HCT116 (cell line): ENCODE results near the gene SLC25A47. TPM values are rescaled to one million over a fixed set of nuclear protein-coding genes. Genes with fewer than 3 reads are reported as not detected.

Experiments used
- ATAC-seq: fragments of 200-7000 bp; cut with Tn5 transposase; 2 replicates; pipeline ENCODE4 v1.9.1; 2020; ENCODE audit warnings: mild to moderate bottlenecking, moderate library complexity
- BruUV-seq: library from RNA; stranded (reverse); fragments of 400-500 nt; replicated peaks from 2 replicates; lab custom pipeline; 2021; lab: Mats Ljungman, UMichigan
- CTCF ChIA-PET: fragments of 300-600 bp; sonication (Branson Sonifier 250); formaldehyde crosslinking; loops from one replicate; lab custom pipeline; 2021; ENCODE audit warnings: antibody characterized with exemption; lab: Charles Lee
- POLR2A ChIA-PET: fragments of 300-600, 350-600 bp; sonication (Branson Sonifier 250); formaldehyde crosslinking; loops from one replicate; lab custom pipeline; 2021; ENCODE audit warnings: antibody characterized with exemption; lab: Charles Lee
- RAD21 ChIA-PET, 2 experiments: fragments of 300-600 bp; sonication (Branson Sonifier 250); formaldehyde crosslinking; loops; one replicate each; lab custom pipeline; 2023; ENCODE audit warnings: low total read pairs in 2 of 2; ENCODE audit not compliant: uncharacterized antibody in 2 of 2, unreplicated experiment in 2 of 2, low non-redundant PET in 1 of 2; lab: Charles Lee
- DNase-seq: peaks from one replicate; pipeline ENCODE4 v3.0.0-alpha.2; 2010; ENCODE audit warnings: low read depth, low spot score
- H2AFZ ChIP-seq: fragments of 200-600 bp; shearing (Covaris generic), sonication (generic); 2 replicates; pipeline ENCODE4 v1.6.1; 2017; ENCODE audit warnings: low read depth, mixed run types, mixed read lengths, antibody characterized with exemption, low read length; ENCODE audit not compliant: poor library complexity, severe bottlenecking
- H3K27ac ChIP-seq: 2 replicates; pipeline ENCODE4 v1.5.1; 2012; ENCODE audit warnings: low read depth, low read length
- H3K27me3 ChIP-seq: fragments of 200-600 bp; sonication (generic); 2 replicates; pipeline ENCODE4 v1.6.1; 2016; ENCODE audit warnings: mixed run types, low read length, mixed read lengths; ENCODE audit not compliant: insufficient read depth
- H3K36me3 ChIP-seq, 2 experiments: fragments of 200-500 bp in 1 of 2; fragments of 200-600 bp in 1 of 2; sonication (Bioruptor generic) in 1 of 2; sonication (generic) in 1 of 2; 2 replicates each; pipeline versions ENCODE4 v1.5.1 to v1.6.1; 2014 to 2016; ENCODE audit warnings: low read length in 2 of 2, inconsistent platforms in 1 of 2, mixed read lengths in 1 of 2, mixed run types in 1 of 2; ENCODE audit not compliant: insufficient read depth in 2 of 2, control insufficient read depth in 1 of 2
- H3K4me1 ChIP-seq, 2 experiments: fragments of 200-600 bp in 1 of 2; sonication (generic) in 1 of 2; 2 replicates each; pipeline versions ENCODE4 v1.5.1 to v1.6.1; 2012 to 2017; ENCODE audit warnings: low read length in 2 of 2, inconsistent platforms in 1 of 2, mild to moderate bottlenecking in 1 of 2, mixed read lengths in 1 of 2, mixed run types in 1 of 2, moderate library complexity in 1 of 2; ENCODE audit not compliant: insufficient read depth in 2 of 2, control insufficient read depth in 1 of 2
- H3K4me2 ChIP-seq: fragments of 200-600 bp; sonication (generic); 2 replicates; pipeline ENCODE4 v1.6.1; 2017; ENCODE audit warnings: mixed run types, low read length, mixed read lengths
- H3K4me3 ChIP-seq, 2 experiments: fragments of 200-600 bp in 1 of 2; sonication (generic) in 1 of 2; replicated peaks in 1 of 2; 2 replicates each; pipeline ENCODE4 v1.5.1; 2011 to 2016; ENCODE audit warnings: low read length in 2 of 2, control low read depth in 1 of 2, low read depth in 1 of 2, mild to moderate bottlenecking in 1 of 2, mixed read lengths in 1 of 2, mixed run types in 1 of 2
- H3K79me2 ChIP-seq: fragments of 200-600 bp; sonication (generic); 2 replicates; pipeline ENCODE4 v1.6.1; 2017; ENCODE audit warnings: mild to moderate bottlenecking, mixed run types, low read length, moderate library complexity, mixed read lengths; ENCODE audit not compliant: insufficient read depth
- H3K9ac ChIP-seq: fragments of 200-600 bp; sonication (generic); 2 replicates; pipeline ENCODE4 v1.6.1; 2016; ENCODE audit warnings: low read length, mixed read lengths
- H3K9me2 ChIP-seq: fragments of 200-600 bp; sonication (generic), shearing (Covaris generic); 2 replicates; pipeline ENCODE4 v1.6.1; 2017; ENCODE audit warnings: mixed run types, mild to moderate bottlenecking, moderate library complexity; ENCODE audit not compliant: insufficient read depth
- H3K9me3 ChIP-seq, 2 experiments: fragments of 200-500 bp in 1 of 2; fragments of 200-600 bp in 1 of 2; sonication (Bioruptor generic) in 1 of 2; sonication (generic) in 1 of 2; 2 replicates each; pipeline ENCODE4 v1.6.1; 2014 to 2017; ENCODE audit warnings: low read length in 2 of 2, mixed read lengths in 2 of 2, inconsistent platforms in 1 of 2, low read depth in 1 of 2, mild to moderate bottlenecking in 1 of 2, mixed run types in 1 of 2, moderate library complexity in 1 of 2; ENCODE audit not compliant: control insufficient read depth in 1 of 2, insufficient read depth in 1 of 2
- H4K20me1 ChIP-seq: fragments of 200-600 bp; sonication (generic), shearing (Covaris generic); 2 replicates; pipeline ENCODE4 v1.6.1; 2017; ENCODE audit warnings: mixed run types, mild to moderate bottlenecking, moderate library complexity; ENCODE audit not compliant: insufficient read depth
- CBX3 ChIP-seq: IDR thresholded peaks from 2 replicates; pipeline ENCODE4 v1.6.1; 2012; ENCODE audit warnings: low read depth
- CEBPB ChIP-seq: IDR thresholded peaks from 2 replicates; pipeline ENCODE4 v1.6.1; 2012; ENCODE audit warnings: low read depth
- EGR1 ChIP-seq: IDR thresholded peaks from 2 replicates; pipeline ENCODE4 v1.6.1; 2012; ENCODE audit warnings: low read depth
- ELF1 ChIP-seq: IDR thresholded peaks from 2 replicates; pipeline ENCODE4 v1.6.1; 2012; ENCODE audit warnings: low read depth, borderline replicate concordance
- EZH2 ChIP-seq: fragments of 200-600 bp; sonication (generic); IDR thresholded peaks from 2 replicates; pipeline ENCODE4 v1.6.1; 2017; ENCODE audit warnings: antibody characterized with exemption, mixed run types
- EZH2phosphoT487 ChIP-seq: fragments of 200-600 bp; IDR thresholded peaks from 2 replicates; pipeline ENCODE4 v1.6.1; 2018; ENCODE audit warnings: antibody characterized with exemption, borderline replicate concordance
- POLR2A ChIP-seq: IDR thresholded peaks from 2 replicates; pipeline ENCODE4 v1.7.0; 2011; ENCODE audit warnings: borderline replicate concordance; ENCODE audit not compliant: insufficient read depth, insufficient read length; ENCODE audit errors: extremely low read depth
- POLR2AphosphoS5 ChIP-seq: IDR thresholded peaks from 2 replicates; pipeline ENCODE4 v1.6.1; 2011; ENCODE audit warnings: mild to moderate bottlenecking, low read depth, low read length, moderate library complexity
- RAD21 ChIP-seq: IDR thresholded peaks from 2 replicates; pipeline ENCODE4 v1.6.1; 2012; ENCODE audit warnings: low read depth, mild to moderate bottlenecking
- SRF ChIP-seq: IDR thresholded peaks from 2 replicates; pipeline ENCODE4 v1.6.1; 2012; ENCODE audit warnings: low read depth
- ZNF274 ChIP-seq: fragments of 200-500 bp; sonication (Bioruptor generic); IDR thresholded peaks from 2 replicates; pipeline ENCODE4 v1.6.1; 2014; ENCODE audit warnings: mild to moderate bottlenecking, low read depth, low read length, inconsistent platforms
- intact Hi-C: fragments of 100-400 bp; cut with micrococcal nuclease; formaldehyde crosslinking; loops from 2 replicates; pipeline ENCODE4 v1.10.0; 2022
- total RNA-seq: library from RNA; stranded (reverse); gene quantifications from one replicate; pipeline ENCODE4 v1.2.1, GENCODE V29; 2021; ENCODE audit not compliant: unreplicated experiment
- TF ChIP-seq, protein P1 (sequence below), 3 experiments: fragments of 200-600 bp in 1 of 3; sonication (generic) in 1 of 3; IDR thresholded peaks in 2 of 3; conservative IDR thresholded peaks in 1 of 3; 2 replicates each; pipeline ENCODE4 v1.5.1; 2012 to 2017; ENCODE audit warnings: low read depth in 2 of 3, low read length in 2 of 3, antibody characterized with exemption in 1 of 3, borderline replicate concordance in 1 of 3, control low read depth in 1 of 3, mild to moderate bottlenecking in 1 of 3, mixed read lengths in 1 of 3, mixed run types in 1 of 3, moderate library complexity in 1 of 3; ENCODE audit not compliant: insufficient read depth in 1 of 3
- TF ChIP-seq, protein P2 (sequence below): IDR thresholded peaks from 2 replicates; pipeline ENCODE4 v1.6.1; 2012; ENCODE audit warnings: low read depth

The SLC25A47 gene
- total RNA-seq, 1 experiment from 2014 or later: 0.17 TPM

DNA sequence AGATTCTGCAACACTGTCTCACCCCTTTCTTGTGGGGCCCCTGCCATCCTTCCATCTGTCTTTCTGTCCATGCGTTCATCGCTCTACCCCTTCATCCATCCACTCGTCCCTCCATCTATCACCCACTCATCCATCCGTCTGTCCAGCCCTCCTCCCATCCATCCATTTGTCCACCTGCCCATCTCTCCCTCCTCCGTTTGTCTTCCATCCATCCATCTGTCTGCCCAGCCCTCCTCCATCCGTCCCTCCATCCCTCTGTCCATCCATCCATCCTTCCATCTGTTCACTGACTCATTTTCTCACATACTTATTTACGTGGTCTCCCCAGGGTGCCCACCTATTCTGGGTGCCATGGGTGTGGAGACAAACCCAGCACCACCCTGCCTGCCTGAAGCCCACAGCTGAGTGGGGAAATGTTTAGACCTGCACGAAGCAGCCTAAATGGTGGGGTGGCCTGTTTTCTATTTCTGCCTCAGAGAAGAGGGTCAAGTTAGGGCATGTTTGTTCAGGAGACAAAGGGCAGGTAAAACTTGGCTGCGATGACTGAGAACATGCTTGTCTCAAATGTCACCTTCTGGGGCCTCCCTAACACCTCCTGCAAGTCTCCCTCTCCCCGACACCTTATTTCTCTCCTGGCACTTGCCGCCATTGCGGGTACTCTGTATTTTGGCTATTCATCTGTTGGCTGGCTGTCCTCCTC, 2.8 kb upstream of the SLC25A47 start:
- peaks cover 3 to 13% of the 10 kb centered on the region in 2 experiments; a peak in 3 of 4 replicates for H3K4me1 ChIP-seq
- no peak overlapping the region for H2AFZ ChIP-seq
- no peaks in the 10 kb centered on the region for H4K20me1 ChIP-seq
- no peaks in the 10 kb centered on the region for H3K79me2 ChIP-seq
- no peaks in the 10 kb centered on the region for H3K9me2 ChIP-seq
- RAD21 ChIA-PET: no interaction called here
- CTCF ChIA-PET: no interaction called here
- no peak for TF ChIP-seq POLR2AphosphoS5
- no peak for TF ChIP-seq RAD21
- no peak for TF ChIP-seq ELF1
- TF ChIP-seq EZH2: no peak
- no peak for TF ChIP-seq POLR2A
- no peak for TF ChIP-seq SRF
- TF ChIP-seq, protein P1, sequence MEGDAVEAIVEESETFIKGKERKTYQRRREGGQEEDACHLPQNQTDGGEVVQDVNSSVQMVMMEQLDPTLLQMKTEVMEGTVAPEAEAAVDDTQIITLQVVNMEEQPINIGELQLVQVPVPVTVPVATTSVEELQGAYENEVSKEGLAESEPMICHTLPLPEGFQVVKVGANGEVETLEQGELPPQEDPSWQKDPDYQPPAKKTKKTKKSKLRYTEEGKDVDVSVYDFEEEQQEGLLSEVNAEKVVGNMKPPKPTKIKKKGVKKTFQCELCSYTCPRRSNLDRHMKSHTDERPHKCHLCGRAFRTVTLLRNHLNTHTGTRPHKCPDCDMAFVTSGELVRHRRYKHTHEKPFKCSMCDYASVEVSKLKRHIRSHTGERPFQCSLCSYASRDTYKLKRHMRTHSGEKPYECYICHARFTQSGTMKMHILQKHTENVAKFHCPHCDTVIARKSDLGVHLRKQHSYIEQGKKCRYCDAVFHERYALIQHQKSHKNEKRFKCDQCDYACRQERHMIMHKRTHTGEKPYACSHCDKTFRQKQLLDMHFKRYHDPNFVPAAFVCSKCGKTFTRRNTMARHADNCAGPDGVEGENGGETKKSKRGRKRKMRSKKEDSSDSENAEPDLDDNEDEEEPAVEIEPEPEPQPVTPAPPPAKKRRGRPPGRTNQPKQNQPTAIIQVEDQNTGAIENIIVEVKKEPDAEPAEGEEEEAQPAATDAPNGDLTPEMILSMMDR (IDR thresholded peaks at IDR 0.05 in 2 of 3, conservative IDR thresholded peaks at IDR 0.05 in 1 of 3; ENCODE audit: borderline replicate concordance in 1 of 3, insufficient read depth in 1 of 3, low read depth in 2 of 3, low read length in 2 of 3): no peak
- TF ChIP-seq CBX3: no peak
- TF ChIP-seq, protein P2, sequence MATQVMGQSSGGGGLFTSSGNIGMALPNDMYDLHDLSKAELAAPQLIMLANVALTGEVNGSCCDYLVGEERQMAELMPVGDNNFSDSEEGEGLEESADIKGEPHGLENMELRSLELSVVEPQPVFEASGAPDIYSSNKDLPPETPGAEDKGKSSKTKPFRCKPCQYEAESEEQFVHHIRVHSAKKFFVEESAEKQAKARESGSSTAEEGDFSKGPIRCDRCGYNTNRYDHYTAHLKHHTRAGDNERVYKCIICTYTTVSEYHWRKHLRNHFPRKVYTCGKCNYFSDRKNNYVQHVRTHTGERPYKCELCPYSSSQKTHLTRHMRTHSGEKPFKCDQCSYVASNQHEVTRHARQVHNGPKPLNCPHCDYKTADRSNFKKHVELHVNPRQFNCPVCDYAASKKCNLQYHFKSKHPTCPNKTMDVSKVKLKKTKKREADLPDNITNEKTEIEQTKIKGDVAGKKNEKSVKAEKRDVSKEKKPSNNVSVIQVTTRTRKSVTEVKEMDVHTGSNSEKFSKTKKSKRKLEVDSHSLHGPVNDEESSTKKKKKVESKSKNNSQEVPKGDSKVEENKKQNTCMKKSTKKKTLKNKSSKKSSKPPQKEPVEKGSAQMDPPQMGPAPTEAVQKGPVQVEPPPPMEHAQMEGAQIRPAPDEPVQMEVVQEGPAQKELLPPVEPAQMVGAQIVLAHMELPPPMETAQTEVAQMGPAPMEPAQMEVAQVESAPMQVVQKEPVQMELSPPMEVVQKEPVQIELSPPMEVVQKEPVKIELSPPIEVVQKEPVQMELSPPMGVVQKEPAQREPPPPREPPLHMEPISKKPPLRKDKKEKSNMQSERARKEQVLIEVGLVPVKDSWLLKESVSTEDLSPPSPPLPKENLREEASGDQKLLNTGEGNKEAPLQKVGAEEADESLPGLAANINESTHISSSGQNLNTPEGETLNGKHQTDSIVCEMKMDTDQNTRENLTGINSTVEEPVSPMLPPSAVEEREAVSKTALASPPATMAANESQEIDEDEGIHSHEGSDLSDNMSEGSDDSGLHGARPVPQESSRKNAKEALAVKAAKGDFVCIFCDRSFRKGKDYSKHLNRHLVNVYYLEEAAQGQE: no peak
- TF ChIP-seq ZNF274: no peak
- TF ChIP-seq CEBPB: no peak
- TF ChIP-seq EZH2phosphoT487: no peak
- TF ChIP-seq EGR1: no peak
- TF ChIP-seq, all 23 proteins: peak for 0
- H3K4me3 ChIP-seq: no peak overlapping the region
- no peak overlapping the region for H3K4me2 ChIP-seq
- H3K9ac ChIP-seq: no peak overlapping the region
- intact Hi-C loops: no loop called here
- no peak for DNase-seq
- H3K36me3 ChIP-seq: no peaks in the 10 kb centered on the region
- no peak for ATAC-seq
- POLR2A ChIA-PET: no interaction called here
- no peaks in the 10 kb centered on the region for H3K27me3 ChIP-seq
- H3K27ac ChIP-seq: no peak overlapping the region
- no peaks in the 10 kb centered on the region for H3K9me3 ChIP-seq
- BruUV-seq: no TSS peak
